Ovary (tissue), 9 donors: Measurements from ENCODE around the gene NUB1. TPM values are rescaled to one million over a fixed set of nuclear protein-coding genes. Genes with fewer than 3 reads are reported as not detected.

ENCODE experiments used
- DNase-seq, 5 donors: peaks; one replicate each; pipeline ENCODE4 v3.0.0-alpha.2; 2019 to 2020
- H3K27ac ChIP-seq, 2 donors: fragments of 200-600 bp; one replicate each; pipeline versions ENCODE4 v1.5.1 to v1.8.0; 2019 to 2022
- H3K27me3 ChIP-seq: fragments of 200-600 bp; one replicate; pipeline ENCODE4 v1.8.0; 2022
- H3K36me3 ChIP-seq: fragments of 200-600 bp; sonication (generic); one replicate; pipeline ENCODE4 v1.5.1; 2019
- H3K4me1 ChIP-seq: one replicate; pipeline ENCODE4 v1.8.1; 2013; ENCODE audit warnings: mild to moderate bottlenecking, moderate library complexity; ENCODE audit not compliant: insufficient read depth
- H3K4me3 ChIP-seq: fragments of 200-600 bp; sonication (generic); one replicate; pipeline ENCODE4 v1.5.1; 2017
- H3K9me3 ChIP-seq, 2 donors: fragments of 200-600 bp in 1 of 2; sonication (generic) in 1 of 2; one replicate each; pipeline versions ENCODE4 v1.5.1 to v1.8.1; 2013 to 2019; ENCODE audit warnings: mild to moderate bottlenecking in 1 of 2, moderate library complexity in 1 of 2
- CTCF ChIP-seq, 3 donors: fragments of 450-650 bp in 2 of 3; fragments of 200-600 bp in 1 of 3; IDR thresholded peaks; one replicate each; pipeline versions ENCODE4 v1.5.1 to v1.8.0; 2016 to 2022; ENCODE audit warnings: antibody characterized with exemption in 3 of 3, mild to moderate bottlenecking in 1 of 3
- EP300 ChIP-seq: sonication (generic); formaldehyde crosslinking; IDR thresholded peaks from one replicate; pipeline ENCODE4 v1.6.1; 2017; ENCODE audit warnings: antibody characterized with exemption
- POLR2A ChIP-seq: fragments of 450-650 bp; IDR thresholded peaks from one replicate; pipeline ENCODE4 v1.6.1; 2017; ENCODE audit warnings: antibody characterized with exemption, mild to moderate bottlenecking, moderate library complexity
- WGBS, 3 donors: extraction: QIAGEN DNeasy Blood & Tissue Kit in 1 of 3; methylation state at CpG; one replicate each; pipeline versions ENCODE4 v1.1.5 to v1.1.7; 2013 to 2017; 5-methylcytosine and 5-hydroxymethylcytosine counted together
- intact Hi-C, 4 donors: fragments of 100-400 bp; cut with DNase I; formaldehyde crosslinking; loops; one replicate each; pipeline versions ENCODE4 v1.11.0 to v1.15.1; 2022 to 2023
- polyA plus RNA-seq, 2 donors: library from polyadenylated mRNA; stranded (reverse); fragments of 200-250 nt in 1 of 2; fragments of 350-450 nt in 1 of 2; fragmentation: Illumina TruSeq in 1 of 2; extraction: RNeasy Lipid Tissue Mini Kit (QIAGEN cat#74804) in 1 of 2; gene quantifications; one replicate each; pipeline ENCODE4 v1.2.3, GENCODE V29; 2013 to 2014
- total RNA-seq, 7 donors: library from RNA; depleted of rRNA in 2 of 7; stranded (reverse); fragments of >200 nt in 2 of 7; fragmentation: NEBNext Ultra II Directional in 3 of 7; extraction: Animal tissue kit (Norgen Biotek cat#: 25700) in 3 of 7; gene quantifications; one replicate each; pipeline versions ENCODE4 v1.1.0 to v1.2.4, GENCODE V29; 2016 to 2023
- donor health status: DM: no; HTN: no; CAD: no; lungs with moderate emphysema.
- donor health status: DM: no; HTN: no; CAD: no.
- donor health status: Bipolar disorder and iron deficiency.
- donor health status: DM: yes; HTN: yes; CAD: no.
- donor health status: DM: no; HTN: no; CAD: no.
- donor health status: DM: yes; HTN: yes; CAD: no.

The NUB1 gene
- total and polyA plus RNA-seq, 9 donors = 33.8 to 162 (median 45.6) TPM

DNA sequence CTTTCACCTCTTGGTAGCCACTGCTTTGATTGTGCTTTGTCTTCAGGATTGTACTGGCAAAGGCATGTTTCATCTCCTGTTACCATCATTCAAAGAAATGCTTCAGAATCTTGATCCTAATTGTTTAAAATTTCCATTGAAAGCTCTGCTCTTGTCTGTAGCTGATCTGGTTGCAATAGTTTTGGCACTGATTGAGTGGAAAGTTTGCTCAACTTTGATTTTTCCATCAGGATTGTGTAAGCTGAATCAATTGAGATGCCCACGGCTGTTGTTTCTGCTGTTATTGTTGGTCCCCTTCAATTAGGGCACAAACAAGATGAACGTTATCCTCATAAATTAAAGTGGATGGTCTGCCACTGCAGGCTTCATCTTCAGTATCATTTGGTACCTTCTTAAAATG is 14.6 kb upstream of the NUB1 start:
- Histone ChIP-seq H3K27me3 (no peaks in the 10 kb centered on the region), H3K36me3 (no peaks in the 10 kb centered on the region), H3K4me1 (no peaks in the 10 kb centered on the region), H3K9me3 (no peaks in the 10 kb centered on the region), H3K27ac (no peak overlapping the region), H3K4me3 (no peak overlapping the region)
- intact Hi-C loops = no loop called here
- no peak for DNase-seq
- TF ChIP-seq POLR2A (no peak), CTCF (IDR thresholded peaks at IDR 0.05) (no peak), EP300 (no peak)
- 70 to 89% (median 87%) methylated on average over 2 of the region's 2 CpGs for WGBS, 3 donors

DNA sequence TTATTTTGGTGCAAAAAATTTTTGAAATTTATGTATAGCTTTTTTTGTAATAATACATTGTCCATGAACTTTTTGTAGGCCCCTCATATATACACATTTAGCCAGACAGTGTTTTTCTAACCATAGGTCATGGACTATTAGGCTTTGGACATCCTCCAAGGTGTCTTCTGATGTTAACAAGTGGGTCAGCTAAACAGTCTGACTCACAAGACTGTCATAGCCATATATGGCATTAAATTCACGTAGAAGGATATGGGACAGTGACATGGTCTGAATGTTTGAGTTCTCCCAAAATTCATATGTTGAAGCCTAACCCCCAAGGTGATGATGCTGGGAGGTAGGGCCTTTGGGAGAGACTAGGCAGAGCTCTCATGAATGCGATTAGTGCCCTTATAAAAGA is 14.0 kb upstream of the NUB1 start:
- no peaks in the 10 kb centered on the region for H3K36me3 ChIP-seq
- TF ChIP-seq POLR2A = no peak
- no peak for TF ChIP-seq EP300
- no peak for TF ChIP-seq CTCF (IDR thresholded peaks at IDR 0.05)
- H3K9me3 ChIP-seq = no peaks in the 10 kb centered on the region
- 70 to 76% (median 75%) methylated on average over 2 of the region's 2 CpGs for WGBS, 3 donors
- H3K4me1 ChIP-seq = no peaks in the 10 kb centered on the region
- DNase-seq = no peak
- H3K4me3 ChIP-seq = no peak overlapping the region
- no peaks in the 10 kb centered on the region for H3K27me3 ChIP-seq
- intact Hi-C loops = no loop called here
- H3K27ac ChIP-seq = no peak overlapping the region

- H3K4me3 ChIP-seq = no peak overlapping the region
- DNase-seq = no peak
- no peak for TF ChIP-seq EP300
- no peak for TF ChIP-seq CTCF (IDR thresholded peaks at IDR 0.05)
- no peak for TF ChIP-seq POLR2A
- intact Hi-C loops = no loop called here
- H3K27ac ChIP-seq = no peak overlapping the region
- H3K9me3 ChIP-seq = no peaks in the 10 kb centered on the region
- H3K36me3 ChIP-seq = no peaks in the 10 kb centered on the region
- H3K4me1 ChIP-seq = no peaks in the 10 kb centered on the region
- H3K27me3 ChIP-seq = no peaks in the 10 kb centered on the region
Measured at GRCh38 chr7:151330181-151330580, 11.4 kb upstream of the NUB1 start.

DNA sequence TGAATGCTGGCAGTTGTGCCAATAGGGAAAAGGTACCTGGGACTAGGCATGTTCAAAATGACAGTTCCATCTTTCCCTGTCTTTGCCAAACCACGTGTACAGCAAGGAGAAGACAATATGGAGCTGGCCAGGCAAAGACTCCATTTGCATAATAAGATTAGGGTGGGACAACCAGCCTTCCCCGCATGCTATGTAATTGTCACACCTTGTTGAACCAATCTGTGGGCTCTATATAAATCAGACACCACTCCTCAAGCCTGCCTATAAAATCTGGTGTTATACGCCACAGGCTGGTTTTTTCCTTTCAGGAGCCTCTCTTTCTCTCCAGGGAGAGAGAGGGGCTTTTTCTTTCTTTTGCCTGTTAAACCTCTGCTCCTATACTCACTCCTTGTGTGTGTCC is 11.0 kb upstream of the NUB1 start:
- intact Hi-C loops = no loop called here
- Histone ChIP-seq H3K9me3 (no peaks in the 10 kb centered on the region), H3K4me1 (no peaks in the 10 kb centered on the region), H3K27me3 (no peaks in the 10 kb centered on the region), H3K27ac (no peak overlapping the region), H3K36me3 (no peaks in the 10 kb centered on the region), H3K4me3 (no peak overlapping the region)
- no peak for TF ChIP-seq POLR2A
- DNase-seq = no peak
- 67 to 72% (median 71%) methylated on average over 3 of the region's 3 CpGs for WGBS, 3 donors

- intact Hi-C loops = no loop called here
- Histone ChIP-seq H3K27ac (no peak overlapping the region), H3K27me3 (no peaks in the 10 kb centered on the region), H3K4me1 (no peaks in the 10 kb centered on the region), H3K9me3 (no peaks in the 10 kb centered on the region), H3K4me3 (no peak overlapping the region), H3K36me3 (no peaks in the 10 kb centered on the region)
- 58 to 65% (median 59%) methylated on average over 1 of the region's 1 CpG for WGBS, 3 donors
- TF ChIP-seq CTCF (IDR thresholded peaks at IDR 0.05) (no peak), POLR2A (no peak), EP300 (no peak)
- DNase-seq = no peak
Measured at GRCh38 chr7:151334628-151335027, 7.0 kb upstream of the NUB1 start.
